ENCODE measurements around the gene HSPA4.

The HSPA4 gene

GRCh38 chr5:133106761-133107572, 55.2 kb downstream of the HSPA4 start:
- DNase-seq: no peak

GRCh38 chr5:133108481-133108921, 56.7 kb downstream of the HSPA4 start:
- DNase-seq: no peak

DNA sequence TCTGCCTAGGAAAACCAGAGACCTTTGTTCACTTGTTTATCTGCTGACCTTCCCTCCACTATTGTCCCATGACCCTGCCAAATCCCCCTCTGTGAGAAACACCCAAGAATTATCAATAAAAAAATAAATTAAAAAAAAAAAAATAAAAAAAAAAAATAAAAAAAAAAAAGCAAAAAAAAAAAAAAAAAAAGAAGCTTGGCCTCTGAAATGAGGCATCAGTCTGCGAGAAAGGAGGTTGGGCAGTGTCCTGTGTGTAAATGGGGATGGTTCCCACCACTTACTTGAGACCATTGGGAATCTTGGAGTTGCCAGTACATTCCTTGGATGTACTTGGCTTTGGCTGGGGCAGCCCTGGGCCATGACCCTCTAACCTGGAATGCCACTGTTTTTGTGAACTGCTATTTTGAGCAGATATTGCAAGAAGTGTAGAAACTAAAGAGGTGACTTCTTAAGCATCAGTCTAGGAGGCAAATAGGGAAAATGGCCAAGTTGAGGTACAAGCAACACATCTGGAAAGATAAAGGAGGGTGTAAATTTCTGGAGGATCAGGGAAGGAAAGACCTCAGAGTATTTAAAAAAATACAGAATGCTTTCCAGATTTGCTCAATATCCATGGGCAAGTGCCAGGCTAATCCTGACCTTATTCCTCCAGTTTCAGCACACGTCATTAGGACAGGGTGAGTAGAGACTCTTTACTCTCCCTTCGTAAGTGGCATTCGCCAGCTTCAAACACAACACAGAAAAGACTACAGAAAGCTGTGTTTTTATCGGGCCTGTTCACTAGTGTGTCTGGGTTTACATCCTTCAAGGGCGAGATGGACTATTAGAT, 58.1 kb downstream of the HSPA4 start:
- DNase-seq: no peak

GRCh38 chr5:133110709-133111108, 58.9 kb downstream of the HSPA4 start:
- no peak for DNase-seq

DNA sequence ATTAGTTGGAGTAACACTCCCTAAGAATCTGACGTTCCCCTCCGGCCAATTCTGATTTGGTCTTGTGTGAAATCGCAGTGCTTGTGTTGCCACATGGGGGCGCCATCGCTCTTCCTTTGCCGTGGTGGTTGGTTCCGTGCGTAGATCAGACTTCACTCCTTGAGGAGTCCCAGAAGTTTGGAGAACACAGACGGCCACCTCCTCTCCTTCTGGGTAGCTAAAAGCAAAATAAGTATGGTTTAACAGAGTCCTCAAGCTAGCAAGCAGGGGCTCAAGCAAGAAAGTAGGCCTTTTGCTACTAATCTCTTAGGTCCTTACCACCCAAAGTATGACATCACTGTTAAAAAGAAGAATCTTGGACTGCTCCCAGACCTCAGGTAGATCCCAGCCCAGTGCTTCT, 59.5 kb downstream of the HSPA4 start:
- peak; percentile 85 for DNase-seq

GRCh38 chr5:133112026-133112660, 60.3 kb downstream of the HSPA4 start:
- no peak for DNase-seq

- DNase-seq: no peak
Measured at GRCh38 chr5:133113331-133114061, 61.7 kb downstream of the HSPA4 start.

GRCh38 chr5:133114166-133114932, 62.5 kb downstream of the HSPA4 start:
- DNase-seq: no peak

GRCh38 chr5:133114933-133115310, 63.1 kb downstream of the HSPA4 start:
- no peak for DNase-seq

DNA sequence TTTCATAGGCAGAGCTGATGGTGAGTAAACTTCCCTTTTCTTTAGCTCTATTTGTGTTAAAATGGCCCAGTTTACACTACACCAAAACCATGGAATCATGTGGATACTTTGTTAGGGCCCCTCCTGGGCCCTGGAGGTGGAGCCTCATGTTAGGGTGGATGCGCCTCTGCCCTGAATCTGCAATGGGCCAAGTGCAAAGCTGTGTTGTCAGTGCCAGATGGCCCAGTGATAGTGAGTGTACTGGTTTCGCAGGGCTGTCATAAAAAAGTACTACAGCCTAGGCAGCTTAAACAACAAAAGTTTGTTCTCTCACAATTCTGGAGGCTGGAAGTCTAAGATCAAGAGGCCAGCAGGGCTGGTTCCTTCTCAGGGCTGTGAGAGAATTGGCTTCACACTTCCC, 64.8 kb downstream of the HSPA4 start:
- no peak for DNase-seq

- DNase-seq: no peak
Measured at GRCh38 chr5:133117166-133117911, 65.5 kb downstream of the HSPA4 start.

DNA sequence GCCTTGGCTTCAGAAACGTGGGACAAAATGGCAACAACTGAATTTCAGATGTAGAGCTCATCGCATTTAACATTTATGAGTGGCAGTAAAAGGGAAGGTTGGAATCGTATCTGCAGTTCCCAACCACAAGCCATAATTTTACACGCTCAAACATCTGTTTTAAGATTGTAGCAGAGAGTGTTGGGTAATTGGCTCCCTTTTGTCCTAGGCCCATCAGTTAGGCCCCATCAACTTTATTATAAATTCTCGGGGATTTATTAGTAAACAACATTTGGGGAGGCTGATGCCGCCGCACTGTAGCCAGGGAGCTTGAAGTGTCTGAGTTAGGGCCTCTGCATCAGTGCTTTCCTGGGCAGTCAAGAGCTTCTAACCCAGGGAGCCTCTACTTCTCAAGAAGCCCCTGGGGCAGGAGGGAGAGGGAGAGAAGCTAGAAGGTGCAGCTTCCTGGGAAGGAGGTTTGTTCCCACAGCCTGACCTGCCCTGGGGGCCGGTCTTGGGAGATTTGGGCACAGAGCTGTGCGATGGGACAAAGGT, 66.2 kb downstream of the HSPA4 start:
- DNase-seq: no peak

- DNase-seq: no peak
Measured at GRCh38 chr5:133118741-133119140, 66.9 kb downstream of the HSPA4 start.

- DNase-seq: no peak
Measured at GRCh38 chr5:133119233-133119711, 67.5 kb downstream of the HSPA4 start.

GRCh38 chr5:133120156-133120750, 68.4 kb downstream of the HSPA4 start:
- DNase-seq: no peak

DNA sequence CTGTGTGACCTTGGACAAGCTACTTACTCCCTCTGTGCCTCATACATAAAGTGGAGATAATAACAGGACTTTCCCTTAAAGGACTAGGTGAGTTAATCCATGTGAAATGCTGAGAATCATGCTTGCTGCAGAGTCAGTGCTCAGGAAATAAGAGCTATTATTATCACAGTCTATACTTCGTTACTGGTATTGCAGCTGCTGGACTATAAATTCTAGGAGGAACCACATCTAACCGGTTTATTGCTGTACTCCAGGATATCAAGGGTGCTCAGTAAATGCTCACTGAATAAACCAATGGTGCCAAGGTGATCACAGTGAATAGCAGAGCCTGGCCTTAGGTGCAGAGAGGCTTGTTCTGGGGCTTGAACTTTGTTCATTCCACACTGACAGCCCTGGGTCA, 69.3 kb downstream of the HSPA4 start:
- no peak for DNase-seq

GRCh38 chr5:133121611-133122150, 69.9 kb downstream of the HSPA4 start:
- DNase-seq: no peak

GRCh38 chr5:133122711-133123110, 70.9 kb downstream of the HSPA4 start:
- no peak for DNase-seq

- no peak for DNase-seq
Measured at GRCh38 chr5:133123297-133123696, 71.5 kb downstream of the HSPA4 start.

DNA sequence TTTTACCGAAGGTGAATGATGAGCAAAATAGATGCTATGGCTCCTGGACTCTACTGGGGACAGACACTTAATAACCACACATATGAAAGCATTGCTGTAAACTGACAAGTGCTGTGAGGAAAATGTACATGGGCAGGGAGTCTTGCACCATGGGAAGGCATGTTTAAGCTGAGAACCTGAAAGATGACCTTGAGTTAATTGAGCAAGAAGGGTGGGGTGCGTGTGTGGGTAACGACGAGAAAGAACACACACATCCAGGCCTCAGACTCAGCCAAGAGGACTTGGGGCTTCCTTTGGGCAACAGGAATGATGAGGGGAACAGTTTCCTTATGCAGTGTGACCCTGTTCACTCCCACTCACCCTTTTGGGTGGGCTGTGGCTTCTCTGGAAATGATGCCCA, 73.1 kb downstream of the HSPA4 start:
- DNase-seq: no peak
